NCI-H2196 (cell line): ENCODE measurements around the gene EEF1A2.

Experiments used
- DNase-seq: peaks from one replicate; lab custom pipeline; 2025; ENCODE audit not compliant: unreplicated experiment; lab: John Stamatoyannopoulos, UW

EEF1A2 gene

GRCh38 chr20:63498960-63499337 is at the start of gene EEF1A2:
TSS of gene EEF1A2 (minus strand) at chr20:63499083. CDS start at chr20:63497763, 1,320 bp downstream.
- peak; percentile 65 for DNase-seq

- DNase-seq, result no peak
Measured at GRCh38 chr20:63548542-63548941, 49.7 kb upstream of the EEF1A2 start.

GRCh38 chr20:63547725-63548480 is 49.0 kb upstream of the EEF1A2 start, which contains the start of gene SRMS:
TSS of gene SRMS (minus strand) at chr20:63547749. CDS start at chr20:63547463, 286 bp downstream.
- DNase-seq, result no peak

- no peak for DNase-seq
Measured at GRCh38 chr20:63546956-63547724, 48.3 kb upstream of the EEF1A2 start.

- no peak for DNase-seq
Measured at GRCh38 chr20:63546256-63546955, 47.5 kb upstream of the EEF1A2 start.

GRCh38 chr20:63545814-63546213 is 46.9 kb upstream of the EEF1A2 start:
- no peak for DNase-seq

GRCh38 chr20:63544958-63545516 is 46.2 kb upstream of the EEF1A2 start:
- no peak for DNase-seq

GRCh38 chr20:63544241-63544957 is 45.5 kb upstream of the EEF1A2 start:
- no peak for DNase-seq

- DNase-seq, result no peak
Measured at GRCh38 chr20:63543733-63544132, 44.9 kb upstream of the EEF1A2 start.

- no peak for DNase-seq
Measured at GRCh38 chr20:63543131-63543530, 44.2 kb upstream of the EEF1A2 start.

- no peak for DNase-seq
Measured at GRCh38 chr20:63542696-63543095, 43.8 kb upstream of the EEF1A2 start.

- no peak for DNase-seq
Measured at GRCh38 chr20:63542031-63542559, 43.2 kb upstream of the EEF1A2 start.

GRCh38 chr20:63541371-63541770 is 42.5 kb upstream of the EEF1A2 start:
- DNase-seq, result no peak

- DNase-seq, result no peak
Measured at GRCh38 chr20:63540417-63541186, 41.7 kb upstream of the EEF1A2 start.

GRCh38 chr20:63539441-63540370 is 40.8 kb upstream of the EEF1A2 start:
- no peak for DNase-seq

GRCh38 chr20:63539092-63539430 is 40.2 kb upstream of the EEF1A2 start:
- no peak for DNase-seq

- DNase-seq, result peak; percentile 85
Measured at GRCh38 chr20:63538204-63539091, 39.6 kb upstream of the EEF1A2 start.
